Activated CD4-positive, alpha-beta T cell treated with anti-CD3 and anti-CD28 coated beads for 48 hours (primary cell): Measurements from ENCODE around the gene PPM1G.
"Not testable (repeated sequence)": the region's sequence is repeated elsewhere in the genome, so short reads cannot be mapped to it uniquely, and the experiment has no call there.

Source experiments
- DNase-seq: peaks from one replicate; pipeline ENCODE4 v3.0.0-alpha.2; 2020

PPM1G gene

DNA sequence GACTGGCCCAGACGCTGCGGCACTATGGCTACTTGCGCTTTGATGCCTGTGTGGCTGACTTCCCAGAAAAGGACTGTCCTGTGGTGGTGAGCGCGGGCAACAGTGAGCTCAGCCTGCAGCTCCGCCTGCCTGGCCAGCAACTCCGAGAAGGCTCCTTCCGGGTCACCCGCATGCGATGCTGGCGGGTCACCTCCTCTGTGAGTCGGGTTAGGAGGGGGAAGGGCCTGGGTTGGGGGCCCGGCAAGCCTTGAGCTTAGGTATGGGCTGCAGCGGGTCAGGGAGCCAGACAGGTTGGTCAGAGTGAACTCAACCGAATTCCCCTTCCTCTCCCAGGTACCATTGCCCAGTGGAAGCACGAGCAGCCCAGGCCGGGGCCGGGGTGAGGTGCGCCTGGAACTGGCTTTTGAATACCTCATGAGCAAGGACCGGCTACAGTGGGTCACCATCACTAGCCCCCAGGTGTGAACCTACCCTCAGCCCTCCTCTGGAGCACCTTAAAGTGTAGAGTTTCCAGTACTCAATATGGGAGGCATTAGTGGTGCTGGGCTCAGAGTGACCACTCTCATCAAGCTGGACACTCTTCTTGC, 33.8 kb downstream of the PPM1G start:
- DNase-seq, result no peak

DNA sequence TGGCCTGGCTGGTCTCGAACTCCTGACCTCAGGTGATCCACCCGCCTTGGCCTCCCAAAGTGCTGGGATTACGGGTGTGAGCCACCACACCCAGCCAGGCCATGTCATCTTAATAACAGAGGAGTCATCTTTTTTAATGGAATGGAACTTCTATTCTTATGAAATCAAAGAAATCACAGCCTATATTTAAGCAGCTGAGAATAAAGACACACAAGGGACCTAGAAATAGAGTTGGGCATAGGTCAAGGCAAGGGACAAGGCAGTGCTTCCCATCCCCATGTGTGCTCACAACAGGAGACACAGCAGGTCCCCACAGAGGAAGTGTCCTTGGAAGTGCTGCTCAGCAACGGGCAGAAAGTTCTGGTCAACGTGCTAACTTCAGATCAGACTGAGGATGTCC, 35.8 kb downstream of the PPM1G start:
- DNase-seq, result no peak

DNA sequence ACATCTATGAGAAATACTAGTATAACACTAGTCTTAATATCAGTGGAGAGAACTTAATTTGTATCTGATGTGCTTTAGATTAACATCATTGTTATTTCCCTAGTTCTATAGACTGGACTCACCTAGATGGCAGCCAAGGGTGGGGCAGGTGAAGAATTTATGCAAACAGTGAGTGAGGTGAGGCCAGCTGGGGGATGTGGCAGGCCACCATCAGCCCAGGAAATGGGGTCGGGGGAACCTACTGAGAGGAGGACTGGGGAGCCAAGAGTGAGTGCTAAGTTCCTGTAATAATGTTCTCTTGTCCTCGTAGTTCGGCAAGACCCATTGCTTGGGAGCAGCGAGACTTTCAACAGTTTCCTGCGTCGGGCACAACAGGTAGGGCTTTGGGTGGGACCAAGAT, 36.5 kb downstream of the PPM1G start:
- DNase-seq, result no peak

DNA sequence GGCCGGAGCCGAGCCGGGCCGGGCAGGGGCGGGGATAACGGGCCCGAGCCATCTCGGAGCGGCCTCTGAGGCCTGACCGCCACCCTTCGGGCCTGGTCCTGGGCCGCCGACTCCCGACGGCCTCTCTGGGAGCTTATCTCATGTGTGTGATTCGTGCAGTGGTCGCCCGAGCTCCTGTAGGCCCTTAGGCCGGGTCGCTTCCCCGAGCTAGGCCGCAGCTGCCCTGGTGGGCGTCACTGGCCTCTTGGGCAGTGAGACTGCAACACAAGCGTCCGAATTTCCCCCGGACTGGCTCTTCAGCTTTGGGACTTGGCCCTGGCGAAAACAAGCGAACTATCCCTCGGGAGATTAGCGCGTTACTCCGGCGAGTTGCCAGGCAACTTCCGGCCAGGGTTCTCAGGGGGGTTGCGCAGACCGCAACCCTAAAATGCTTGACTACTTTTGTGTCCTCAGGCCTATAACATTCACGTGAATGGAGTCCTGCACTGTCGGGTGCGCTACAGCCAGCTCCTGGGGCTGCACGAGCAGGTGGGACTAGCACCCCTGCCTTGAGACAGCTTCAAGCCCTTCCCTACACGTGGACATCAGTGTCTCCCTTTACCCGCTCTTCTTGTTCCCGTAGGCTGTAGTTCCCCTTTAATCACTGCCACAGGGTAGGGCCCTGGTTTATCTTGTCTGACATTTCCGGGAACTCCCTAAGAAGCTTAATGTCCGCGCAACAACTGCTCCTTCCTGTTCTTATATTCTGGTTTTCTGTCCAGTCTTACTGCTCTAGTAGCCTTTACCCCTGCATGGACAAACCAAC, 38.4 kb downstream of the PPM1G start:
- peak; percentile 50 for DNase-seq

DNA sequence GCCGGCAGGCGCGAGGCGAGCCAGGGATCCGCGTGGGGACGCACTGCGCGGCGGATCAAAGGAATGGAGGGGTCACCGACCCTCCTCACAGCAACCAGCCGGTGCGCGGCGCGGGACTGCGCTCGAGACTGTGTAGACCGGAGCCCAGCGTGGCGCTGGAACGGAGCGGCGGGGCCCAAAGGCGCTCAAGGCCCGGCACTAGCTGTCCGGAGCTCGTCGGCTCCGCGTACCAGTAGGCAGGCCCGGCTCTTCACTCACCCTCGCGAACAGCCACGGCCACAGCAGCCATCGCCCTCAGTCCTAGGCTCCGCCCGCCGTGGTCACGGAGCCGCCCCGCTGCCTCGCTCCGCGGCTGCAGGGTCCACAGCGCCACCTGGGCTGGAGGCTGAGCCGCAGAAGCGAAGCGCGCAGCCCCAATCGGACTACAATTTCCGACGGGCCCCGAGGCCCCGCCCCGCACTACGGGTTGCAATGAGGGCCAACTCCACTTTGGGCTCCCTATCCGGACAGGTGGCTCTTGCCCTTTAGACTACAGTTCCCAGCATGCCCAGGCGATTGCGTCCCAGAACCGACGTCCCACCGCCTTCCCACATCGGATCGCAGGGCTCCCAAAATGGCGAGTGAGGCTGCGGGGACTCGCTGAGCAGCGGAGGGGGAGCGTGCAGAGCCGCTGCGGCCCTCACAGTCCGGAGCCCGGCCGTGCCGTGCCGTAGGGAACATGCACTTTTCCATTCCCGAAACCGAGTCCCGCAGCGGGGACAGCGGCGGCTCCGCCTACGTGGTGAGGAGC, 39.2 kb downstream of the PPM1G start, which contains the start of the genes EIF2B4 and SNX17:
Gene EIF2B4 (minus strand): TSS at position 313 of the 790 bp plus-strand sequence. CDS start 24 bp downstream, at position 289.
Gene SNX17 (plus strand): TSS at position 591 of the 790 bp plus-strand sequence. CDS start 128 bp downstream, at position 719.
- peak; percentile 99 for DNase-seq

DNA sequence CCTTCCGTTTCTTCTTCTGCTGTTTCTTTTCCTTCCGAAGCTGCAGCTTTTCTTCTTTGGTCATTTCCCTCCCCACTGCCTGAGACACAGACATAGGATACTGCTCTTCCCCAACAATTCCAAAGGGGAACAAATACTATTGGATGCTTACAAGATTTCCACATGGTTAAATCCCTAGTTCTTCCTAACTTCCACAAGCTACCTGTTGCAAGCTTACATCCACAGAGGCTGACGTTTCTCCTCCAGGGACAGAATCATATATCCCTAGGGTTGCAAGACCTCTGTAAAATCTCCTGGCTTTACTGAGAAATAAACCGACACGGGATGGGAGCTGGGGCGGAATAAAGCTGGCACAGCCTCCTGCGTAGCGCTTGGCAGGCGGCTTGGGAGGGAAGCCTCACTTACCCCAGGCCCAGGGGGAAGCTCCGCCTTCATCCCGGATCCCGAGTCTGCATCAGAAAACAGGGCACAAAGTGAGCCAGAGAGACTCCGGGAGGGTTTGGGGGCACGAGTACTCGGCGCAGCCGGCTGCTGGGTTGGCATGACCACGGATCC, 39.8 kb downstream of the PPM1G start:
- no peak for DNase-seq

DNA sequence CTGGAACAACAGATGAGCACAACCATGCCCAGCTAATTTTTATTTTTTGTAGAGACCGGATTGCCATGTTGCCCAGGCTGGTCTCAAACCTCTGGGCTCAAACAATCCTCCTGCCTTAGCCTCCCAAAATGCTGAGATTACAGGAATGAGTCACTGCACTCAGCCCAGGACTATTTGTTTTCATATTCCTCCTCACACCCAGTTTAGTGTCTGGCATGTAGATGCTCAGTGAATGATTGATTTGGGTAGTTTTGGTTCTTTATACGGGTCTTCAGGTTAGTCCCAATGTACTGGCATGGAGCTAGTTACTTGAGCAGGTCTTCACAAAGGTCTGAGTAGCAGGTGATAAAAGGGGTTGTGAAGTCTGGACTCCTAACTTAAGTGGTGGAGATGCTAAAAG, 45.5 kb downstream of the PPM1G start:
- no peak for DNase-seq

DNA sequence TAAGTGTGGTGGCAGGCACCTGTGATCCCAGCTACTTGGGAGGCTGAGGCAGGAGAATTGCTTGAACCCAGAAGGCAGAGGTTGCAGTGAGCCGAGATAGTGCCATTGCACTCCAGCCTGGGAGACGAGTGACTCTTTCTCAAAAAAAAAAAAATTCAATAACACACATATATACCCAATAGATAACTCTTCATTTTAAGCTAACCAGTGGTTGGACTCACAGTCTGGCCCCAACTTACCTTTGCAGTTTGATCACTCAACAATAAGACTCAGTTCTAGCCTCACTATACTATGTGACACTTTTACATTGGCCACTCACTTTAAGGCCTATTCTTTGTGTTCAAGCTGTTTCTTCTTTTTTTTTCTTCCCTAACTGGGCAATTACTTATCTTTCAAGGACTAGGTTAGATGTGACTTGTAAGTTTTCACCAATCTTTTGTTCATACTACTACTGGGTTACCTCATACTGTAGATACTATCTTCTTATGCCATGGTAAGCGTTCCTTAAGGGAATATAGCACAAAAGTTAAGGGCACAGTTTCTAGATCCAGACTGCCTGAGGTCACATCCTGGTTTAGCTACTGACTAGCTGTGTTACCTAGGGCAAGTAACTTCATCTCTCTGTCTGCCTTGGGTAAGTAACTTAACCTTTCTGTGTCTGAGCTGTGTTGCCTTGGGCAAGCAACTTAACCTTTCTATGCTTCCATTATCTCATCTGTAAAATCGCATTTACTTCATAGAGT, 46.5 kb downstream of the PPM1G start:
- DNase-seq, result no peak

DNA sequence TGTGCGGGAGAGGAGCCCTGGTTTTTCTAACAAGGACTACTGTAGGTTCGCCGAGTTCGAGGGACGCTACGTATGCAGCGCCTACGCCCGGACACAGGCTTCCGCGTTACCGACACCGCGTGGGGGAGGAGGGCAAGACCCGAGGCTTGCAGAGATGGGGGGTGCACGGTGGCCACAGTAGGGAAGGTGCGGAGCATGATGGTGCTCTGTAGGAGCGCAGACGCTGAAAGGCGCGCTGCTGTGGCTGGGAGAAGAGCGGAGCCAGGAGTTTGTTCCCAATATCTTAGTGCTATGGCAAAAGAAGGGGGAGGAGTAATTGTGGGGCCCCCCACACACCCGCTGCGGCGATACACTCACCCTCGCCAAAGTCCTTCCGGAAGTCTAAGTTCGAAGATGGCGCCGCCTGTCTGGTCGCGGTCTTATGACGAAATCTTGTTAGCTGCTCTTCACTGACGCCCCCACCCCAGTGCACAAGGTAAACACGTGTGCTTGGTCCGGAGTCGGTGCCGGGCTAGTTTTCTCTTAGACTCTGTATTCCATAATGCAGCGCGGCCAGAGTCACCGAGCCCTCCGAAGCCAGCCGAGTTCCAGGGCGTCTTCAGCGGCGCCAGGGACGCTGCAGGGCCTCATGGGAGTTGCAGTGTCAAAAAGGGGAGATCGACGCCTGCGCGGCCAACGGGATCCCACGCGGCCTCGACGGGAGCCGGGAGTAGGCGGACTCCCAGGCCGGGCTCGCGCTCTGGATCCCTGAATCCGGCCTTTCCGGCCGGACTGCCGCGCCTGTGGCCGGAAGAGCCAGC, 52.8 kb downstream of the PPM1G start, which contains the start of gene GTF3C2:
Gene GTF3C2 (minus strand): TSS at position 383 of the 800 bp plus-strand sequence. CDS start 13,210 bp downstream, outside the sequence.
- DNase-seq, result peak; percentile 96

DNA sequence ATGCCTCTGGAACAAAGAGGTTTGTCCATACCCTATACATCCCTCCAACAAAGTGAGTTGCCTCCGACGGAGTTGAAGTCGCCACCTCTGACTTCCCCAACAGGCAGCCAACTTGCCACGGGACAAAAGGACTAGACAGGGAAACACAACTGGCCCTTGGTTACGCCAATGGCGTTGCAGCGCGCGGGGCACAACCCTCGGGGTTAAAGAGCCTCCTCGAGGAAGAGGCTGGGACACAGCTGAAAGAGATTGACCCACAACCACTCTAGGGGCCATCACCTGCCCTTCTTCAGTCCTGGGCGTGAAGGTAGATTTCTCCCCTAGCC, 53.4 kb downstream of the PPM1G start:
- no peak for DNase-seq

DNA sequence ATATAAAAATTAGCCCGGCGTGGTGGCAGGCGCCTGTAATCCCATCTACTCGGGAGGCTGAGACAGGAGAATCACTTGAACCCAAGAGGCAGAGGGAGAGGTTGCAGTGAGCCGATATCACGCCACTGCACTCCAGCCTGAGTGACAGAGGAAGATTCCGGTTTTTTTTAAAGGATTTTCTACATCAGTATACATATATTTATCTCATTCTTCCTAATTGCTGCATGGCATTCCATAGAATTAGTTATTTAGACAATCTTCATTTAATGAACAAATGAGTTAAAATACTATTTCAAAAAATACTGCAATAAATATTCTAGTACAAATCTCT, 54.8 kb downstream of the PPM1G start:
- no peak for DNase-seq

DNA sequence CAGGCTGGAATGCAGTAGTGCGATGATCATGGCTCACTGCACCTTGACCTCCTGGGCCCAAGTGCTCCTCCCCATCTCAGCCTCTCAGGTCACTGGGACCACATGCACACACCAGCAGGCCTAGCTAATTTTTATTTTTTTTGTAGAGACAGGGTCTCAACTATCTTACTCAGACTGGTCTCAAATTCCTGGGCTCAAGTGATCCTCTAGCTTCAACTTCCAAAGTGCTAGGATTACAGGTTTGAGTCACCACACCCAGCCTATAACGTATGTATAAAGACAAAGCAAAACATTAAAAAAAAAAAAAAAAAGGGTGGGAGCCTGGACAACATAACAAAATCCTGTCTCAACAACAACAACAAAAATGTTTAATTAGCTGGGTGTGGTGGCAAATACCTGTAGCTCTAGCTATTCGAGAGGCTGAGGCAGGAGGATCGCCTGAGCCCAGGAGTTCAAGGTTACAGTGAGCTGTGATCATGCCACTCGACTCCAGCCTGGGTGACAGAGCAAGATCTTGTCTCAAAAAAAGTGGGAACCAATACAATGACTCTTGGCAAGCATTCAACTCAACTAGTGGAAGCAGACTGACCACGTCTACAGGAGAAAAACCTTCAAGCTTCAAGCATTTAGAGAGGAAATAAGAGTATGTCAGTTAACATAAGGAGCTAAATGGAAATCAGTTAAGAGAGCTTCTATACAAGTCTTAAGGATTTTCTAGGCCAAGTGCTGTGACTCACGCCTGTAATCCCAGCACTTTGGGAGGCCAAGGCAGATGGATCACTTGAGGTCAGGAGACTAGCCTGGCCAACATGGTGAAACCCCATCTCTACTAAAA, 55.4 kb downstream of the PPM1G start:
- no peak for DNase-seq

DNA sequence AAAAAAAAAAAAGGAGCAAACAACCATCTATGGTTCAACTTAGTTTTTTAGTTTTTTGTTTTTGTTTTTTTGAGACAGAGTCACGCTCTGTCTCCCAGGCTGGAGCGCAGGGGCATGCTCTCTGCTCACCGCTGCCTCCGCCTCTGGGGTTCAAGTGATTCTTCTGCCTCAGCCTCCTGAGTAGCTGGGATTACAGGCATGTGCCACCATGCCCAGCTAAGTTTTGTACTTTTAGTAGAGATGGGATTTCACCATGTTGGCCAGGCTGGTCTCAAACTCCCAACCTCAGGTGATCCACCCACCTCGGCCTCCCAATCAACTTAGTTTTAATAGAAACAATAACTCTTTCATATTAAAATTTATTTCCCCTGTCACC, 56.0 kb downstream of the PPM1G start:
- DNase-seq, result not testable (repeated sequence)

DNA sequence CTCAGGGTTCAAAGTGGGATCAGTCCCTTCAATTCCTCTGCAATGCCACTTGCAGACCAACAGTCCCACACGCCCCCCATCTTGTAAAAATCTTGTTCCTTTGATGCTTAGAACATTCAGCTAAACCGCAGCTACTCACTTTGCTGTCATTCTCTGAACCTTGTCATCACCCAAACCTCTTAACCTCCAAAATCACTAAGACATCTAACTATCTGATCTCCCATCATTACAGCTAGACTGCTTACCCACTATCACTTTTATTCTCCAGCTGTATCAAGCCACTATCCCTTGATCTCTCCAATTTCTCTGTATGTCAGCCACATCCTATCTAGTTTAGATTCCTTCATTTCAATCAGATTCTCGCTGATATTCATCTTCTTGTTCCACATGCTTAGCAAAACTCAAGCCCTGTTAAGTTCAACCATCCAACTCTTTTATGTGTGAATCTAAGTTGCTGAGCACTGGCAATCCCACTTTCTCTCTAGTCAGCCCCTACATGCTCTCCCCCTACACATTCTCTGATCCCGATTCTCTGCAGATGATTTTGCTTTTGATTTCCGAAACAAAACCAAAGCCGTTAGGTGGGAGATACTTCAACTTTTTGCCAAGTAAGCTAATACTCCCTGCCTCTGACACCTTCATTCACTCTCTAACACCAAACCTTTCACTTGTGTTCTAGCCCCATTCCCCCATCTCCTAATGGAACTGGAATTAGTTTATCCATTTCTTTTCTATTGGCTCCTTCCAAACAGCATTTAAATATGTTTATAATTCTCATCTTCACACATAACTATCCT, 57.4 kb downstream of the PPM1G start:
- DNase-seq, result peak; percentile 23

DNA sequence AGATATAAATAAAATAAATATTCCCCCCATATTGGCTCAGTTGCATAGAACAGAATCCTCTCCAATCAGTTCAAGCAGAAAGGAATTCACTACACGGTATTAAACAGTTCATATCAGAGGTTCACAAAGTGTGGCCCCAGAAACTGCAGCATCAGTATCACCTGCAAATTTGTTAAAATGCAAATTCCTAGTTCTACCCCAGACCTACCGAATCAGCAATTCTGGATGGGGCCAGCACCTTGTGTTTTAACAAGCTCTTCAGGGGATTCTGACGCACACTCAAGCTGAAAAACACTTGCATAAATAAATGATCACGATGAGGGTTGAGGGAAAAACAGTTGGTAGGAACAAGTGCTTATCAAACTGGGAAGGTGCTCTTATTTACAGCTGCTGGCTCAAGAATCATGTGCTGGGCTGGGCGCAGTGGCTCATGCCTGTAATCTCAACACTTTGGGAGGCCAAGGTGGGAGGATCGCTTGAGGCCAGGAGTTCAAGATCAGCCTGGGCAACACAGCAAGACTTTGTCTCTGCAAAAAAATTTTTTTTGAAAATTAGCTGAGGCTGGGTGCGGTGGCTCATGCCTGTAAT, 59.2 kb downstream of the PPM1G start:
- DNase-seq, result no peak

DNA sequence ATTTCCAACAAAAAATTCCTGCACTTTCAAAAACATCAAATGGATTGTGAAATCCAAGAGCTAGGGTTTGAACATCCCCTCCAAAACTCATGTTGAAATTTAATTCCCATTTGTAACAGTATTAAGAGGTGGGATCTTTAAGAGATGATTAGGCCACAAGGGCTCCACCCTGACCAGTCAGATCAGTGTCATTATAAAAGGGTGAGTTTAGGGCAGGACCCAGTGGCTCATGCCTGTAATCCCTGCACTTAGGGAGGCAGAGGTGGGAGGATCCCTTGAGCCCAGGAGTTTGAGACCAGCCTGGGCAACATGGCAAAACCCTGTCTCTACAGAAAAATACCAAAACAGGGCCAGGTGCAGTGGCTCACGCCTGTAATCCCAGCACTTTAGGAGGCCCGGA, 61.8 kb downstream of the PPM1G start:
- no peak for DNase-seq

DNA sequence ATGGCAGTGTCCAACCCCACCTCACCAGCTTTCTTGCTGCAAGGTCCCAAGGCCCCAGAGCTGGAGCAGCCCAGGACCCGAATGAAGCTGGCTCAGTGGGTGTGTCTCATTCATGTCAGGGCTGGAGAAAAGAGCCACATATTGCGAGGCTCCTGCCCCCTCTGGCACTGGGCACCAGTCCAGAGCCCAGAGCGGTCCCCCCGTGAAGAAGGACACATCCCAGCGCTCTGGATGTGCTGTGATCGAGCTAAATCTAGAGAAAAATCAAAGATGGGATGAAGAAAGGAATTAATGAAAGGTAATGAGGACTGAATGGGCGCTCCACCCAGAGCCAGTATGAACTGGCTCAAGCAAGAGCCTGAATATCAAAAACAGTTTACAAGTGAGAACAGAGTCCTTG, 73.2 kb downstream of the PPM1G start:
- no peak for DNase-seq

DNA sequence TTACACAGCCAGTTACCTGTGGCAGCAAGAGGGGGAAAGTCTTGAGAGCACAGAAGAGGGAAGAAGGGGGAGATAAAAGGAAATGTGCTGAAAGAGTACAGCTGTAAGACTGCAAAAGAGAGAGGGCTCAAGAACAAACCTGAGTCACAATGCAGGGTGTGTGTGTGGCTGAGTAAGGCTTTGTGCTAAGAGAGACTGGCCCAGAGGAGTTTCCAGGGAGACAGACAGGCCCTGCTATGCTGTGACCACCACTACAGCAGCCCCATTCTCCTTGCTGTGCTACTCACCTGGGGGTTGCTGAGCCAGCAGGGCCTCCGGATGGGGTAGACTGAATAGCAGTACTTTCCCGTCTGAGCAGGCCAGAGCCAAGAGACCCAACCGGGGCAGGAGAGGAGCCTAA, 74.1 kb downstream of the PPM1G start:
- no peak for DNase-seq
